H1 (cell line): ENCODE data around the gene ARHGAP10. TPM values are rescaled to one million over a fixed set of nuclear protein-coding genes. Genes with fewer than 3 reads are reported as not detected.

Experiments used
- CTCF ChIA-PET: fragments of 300-600 bp; sonication (Branson Sonifier 250); formaldehyde crosslinking; loops from one replicate; lab custom pipeline; 2021; ENCODE audit not compliant: partially characterized antibody; lab: Charles Lee
- POLR2A ChIA-PET: fragments of 300-600 bp; sonication (Branson Sonifier 250); formaldehyde crosslinking; loops from one replicate; lab custom pipeline; 2021; ENCODE audit warnings: inconsistent platforms; ENCODE audit not compliant: partially characterized antibody; lab: Charles Lee
- DNase-seq, 2 experiments: peaks; one replicate each; pipeline versions ENCODE4 v3.0.0 to v3.0.0-alpha.2; 2010 to 2022; ENCODE audit warnings: low spot score in 2 of 2, low read depth in 1 of 2, mixed read lengths in 1 of 2
- FAIRE-seq: peaks from 2 replicates; lab custom pipeline; 2011; peaks lifted over from hg19 to GRCh38; lab: Jason Lieb, UNC
- H2AFZ ChIP-seq: 2 replicates; pipeline ENCODE4 v1.8.1; 2012; ENCODE audit warnings: low read length, inconsistent platforms
- H2AK5ac ChIP-seq: 2 replicates; pipeline ENCODE4 v1.6.1; 2013; ENCODE audit warnings: low read depth, low read length
- H2BK120ac ChIP-seq: replicated peaks from 2 replicates; pipeline ENCODE3; 2013; ENCODE audit warnings: low read depth, low read length, inconsistent platforms
- H2BK12ac ChIP-seq: 2 replicates; pipeline ENCODE4 v1.6.1; 2013; ENCODE audit warnings: low read depth, low read length
- H2BK15ac ChIP-seq: 2 replicates; pipeline ENCODE4 v1.6.1; 2013; ENCODE audit warnings: low read length
- H2BK20ac ChIP-seq: 2 replicates; pipeline ENCODE4 v1.6.1; 2013; ENCODE audit warnings: low read length
- H2BK5ac ChIP-seq: 2 replicates; pipeline ENCODE4 v1.6.1; 2013; ENCODE audit warnings: low read depth, low read length
- H3K14ac ChIP-seq: 2 replicates; pipeline ENCODE4 v1.6.1; 2013; ENCODE audit warnings: inconsistent platforms; ENCODE audit not compliant: insufficient read length
- H3K18ac ChIP-seq: 2 replicates; pipeline ENCODE4 v1.6.1; 2013; ENCODE audit warnings: low read length; ENCODE audit errors: extremely low read depth
- H3K23ac ChIP-seq: 2 replicates; pipeline ENCODE4 v1.6.1; 2013; ENCODE audit warnings: inconsistent platforms; ENCODE audit not compliant: insufficient read length
- H3K23me2 ChIP-seq: 2 replicates; pipeline ENCODE4 v1.6.1; 2013; ENCODE audit warnings: low read depth, low read length
- H3K27ac ChIP-seq: 2 replicates; pipeline ENCODE4 v1.6.1; 2011; ENCODE audit warnings: low read depth, low read length, inconsistent platforms
- H3K27me3 ChIP-seq, 4 experiments: replicated peaks in 1 of 4; 1 replicate in 1 of 4; 2 replicates in 3 of 4; pipeline versions ENCODE4 v1.6.1 to v1.8.1; 2011 to 2013; ENCODE audit warnings: low read length in 3 of 4, mild to moderate bottlenecking in 3 of 4, inconsistent platforms in 2 of 4, mixed read lengths in 2 of 4, moderate library complexity in 1 of 4; ENCODE audit not compliant: control insufficient read depth in 3 of 4, insufficient read depth in 3 of 4; ENCODE audit errors: extremely low read depth in 1 of 4
- H3K36me3 ChIP-seq, 4 experiments: 2 replicates each; pipeline versions ENCODE4 v1.6.1 to v1.8.1; 2011 to 2013; ENCODE audit warnings: mild to moderate bottlenecking in 4 of 4, low read length in 3 of 4, moderate library complexity in 2 of 4, control low read depth in 1 of 4, inconsistent platforms in 1 of 4; ENCODE audit not compliant: insufficient read depth in 4 of 4, control insufficient read depth in 2 of 4
- H3K4ac ChIP-seq: replicated peaks from 2 replicates; pipeline ENCODE3; 2013; ENCODE audit warnings: low read length, low read depth, mixed read lengths, inconsistent platforms; ENCODE audit not compliant: insufficient read length
- H3K4me1 ChIP-seq, 4 experiments: replicated peaks in 1 of 4; 1 replicate in 1 of 4; 2 replicates in 3 of 4; pipeline versions ENCODE4 v1.6.1 to v1.8.1; 2011 to 2013; ENCODE audit warnings: low read length in 3 of 4, inconsistent platforms in 2 of 4, mixed read lengths in 1 of 4; ENCODE audit not compliant: insufficient read depth in 4 of 4, control insufficient read depth in 3 of 4
- H3K4me2 ChIP-seq, 2 experiments: 2 replicates each; pipeline versions ENCODE4 v1.6.1 to v1.8.1; 2011 to 2013; ENCODE audit warnings: low read depth in 2 of 2, low read length in 2 of 2, control low read depth in 1 of 2, inconsistent platforms in 1 of 2, mild to moderate bottlenecking in 1 of 2; ENCODE audit not compliant: insufficient read depth in 1 of 2
- H3K4me3 ChIP-seq, 4 experiments: fragments of 200-600, 300-600 bp in 1 of 4; sonication (generic), shearing (Covaris generic), sonication (Bioruptor Twin) in 1 of 4; 2 replicates each; pipeline versions ENCODE4 v1.5.1 to v1.8.1; 2011 to 2016; ENCODE audit warnings: low read length in 4 of 4, low read depth in 3 of 4, control low read depth in 2 of 4, inconsistent platforms in 2 of 4, mild to moderate bottlenecking in 2 of 4, mixed read lengths in 1 of 4, moderate library complexity in 1 of 4; ENCODE audit not compliant: insufficient read depth in 2 of 4; ENCODE audit errors: extremely low read depth in 1 of 4
- H3K56ac ChIP-seq: replicated peaks from 2 replicates; pipeline ENCODE3; 2013; ENCODE audit warnings: low read depth, mild to moderate bottlenecking, mixed read lengths, low read length, inconsistent platforms; ENCODE audit not compliant: insufficient read length
- H3K79me1 ChIP-seq: 2 replicates; pipeline ENCODE4 v1.6.1; 2013; ENCODE audit warnings: low read depth, low read length, control low read depth
- H3K79me2 ChIP-seq, 2 experiments: 2 replicates each; pipeline versions ENCODE4 v1.6.1 to v1.8.1; 2012 to 2013; ENCODE audit warnings: low read length in 2 of 2, mild to moderate bottlenecking in 2 of 2, inconsistent platforms in 1 of 2; ENCODE audit not compliant: insufficient read depth in 2 of 2, control insufficient read depth in 1 of 2
- H3K9ac ChIP-seq, 4 experiments: replicated peaks in 1 of 4; 1 replicate in 1 of 4; 2 replicates in 3 of 4; pipeline versions ENCODE4 v1.6.1 to v1.8.1; 2011 to 2013; ENCODE audit warnings: low read depth in 3 of 4, low read length in 3 of 4, control low read depth in 2 of 4, mild to moderate bottlenecking in 2 of 4, moderate library complexity in 2 of 4, inconsistent platforms in 1 of 4; ENCODE audit errors: extremely low read depth in 1 of 4
- H3K9me3 ChIP-seq, 2 experiments: 2 replicates each; pipeline versions ENCODE4 v1.6.1 to v1.8.1; 2012 to 2013; ENCODE audit warnings: mild to moderate bottlenecking in 2 of 2, moderate library complexity in 2 of 2, control low read depth in 1 of 2, inconsistent platforms in 1 of 2, low read depth in 1 of 2, low read length in 1 of 2, mixed read lengths in 1 of 2; ENCODE audit not compliant: insufficient read depth in 2 of 2
- H4K20me1 ChIP-seq, 2 experiments: replicated peaks in 1 of 2; 2 replicates each; pipeline versions ENCODE3 to v1.8.1; 2011 to 2013; ENCODE audit warnings: inconsistent platforms in 2 of 2, low read length in 2 of 2, mild to moderate bottlenecking in 1 of 2; ENCODE audit not compliant: insufficient read depth in 2 of 2, control insufficient read depth in 1 of 2
- H4K5ac ChIP-seq: 2 replicates; pipeline ENCODE4 v1.6.1; 2013; ENCODE audit warnings: low read length, low read depth, mixed read lengths, inconsistent platforms; ENCODE audit not compliant: insufficient read length
- H4K8ac ChIP-seq: 2 replicates; pipeline ENCODE4 v1.8.0; 2013; ENCODE audit warnings: mild to moderate bottlenecking, moderate library complexity, low read length, inconsistent platforms; ENCODE audit not compliant: insufficient read depth; ENCODE audit errors: extremely low read depth
- H4K91ac ChIP-seq: replicated peaks from 2 replicates; pipeline ENCODE3; 2013; ENCODE audit warnings: low read length, mixed read lengths, inconsistent platforms; ENCODE audit not compliant: insufficient read length
- ASH2L ChIP-seq: fragments of 200-600, 300-600 bp; sonication (generic); IDR thresholded peaks from one replicate; pipeline ENCODE4 v1.7.1; 2017; ENCODE audit warnings: low read length
- ATF2 ChIP-seq: IDR thresholded peaks from 2 replicates; pipeline ENCODE4 v1.6.1; 2012; ENCODE audit warnings: low read length, inconsistent platforms
- EP300 ChIP-seq, 2 experiments: IDR thresholded peaks; 1 replicate in 1 of 2; 2 replicates in 1 of 2; pipeline ENCODE4 v1.6.1; 2011 to 2012; ENCODE audit warnings: low read depth in 2 of 2, low read length in 2 of 2, mild to moderate bottlenecking in 2 of 2, borderline replicate concordance in 1 of 2, inconsistent platforms in 1 of 2, moderate library complexity in 1 of 2
- NRF1 ChIP-seq: IDR thresholded peaks from 2 replicates; pipeline ENCODE4 v1.6.1; 2011; ENCODE audit warnings: mild to moderate bottlenecking, low read depth, low read length, improper control_type of control experiment
- POU5F1 ChIP-seq: IDR thresholded peaks from 2 replicates; pipeline ENCODE4 v1.6.1; 2011; ENCODE audit warnings: low read depth, mild to moderate bottlenecking, low read length, moderate library complexity
- SIN3A ChIP-seq, 2 experiments: IDR thresholded peaks in 1 of 2; conservative IDR thresholded peaks in 1 of 2; 2 replicates each; pipeline ENCODE4 v1.6.1; 2011 to 2012; ENCODE audit warnings: low read length in 2 of 2, improper control_type of control experiment in 1 of 2, low read depth in 1 of 2, mild to moderate bottlenecking in 1 of 2
- WGBS, 2 experiments: shearing (Covaris generic) in 1 of 2; methylation state at CpG; one replicate each; pipeline versions ENCODE4 v1.1.6 to v1.1.7; 2013 to 2015; ENCODE audit warnings: low lambda C conversion rate in 2 of 2, mixed read lengths in 2 of 2, inconsistent platforms in 1 of 2, low coverage in 1 of 2, missing lambda C conversion rate in 1 of 2; ENCODE audit not compliant: insufficient replicate concordance in 2 of 2, insufficient coverage in 1 of 2, insufficient read length in 1 of 2; ENCODE audit errors: extremely low coverage in 1 of 2, missing lambda C conversion rate in 1 of 2; 5-methylcytosine and 5-hydroxymethylcytosine counted together
- polyA plus RNA-seq, 7 experiments: library from polyadenylated mRNA; depleted of rRNA in 3 of 7; stranded (reverse) in 5 of 7; unstranded in 2 of 7; fragments of >200 nt in 5 of 7; fragments of 200-250 nt in 2 of 7; gene quantifications; 1 replicate in 5 of 7; 2 replicates in 1 of 7; 4 replicates in 1 of 7; pipeline versions ENCODE4 v1.2.1 to v1.2.3, GENCODE V29; 2011 to 2013; ENCODE audit warnings: missing spikeins in 2 of 7, mixed read lengths in 2 of 7
- total RNA-seq: library from RNA; stranded (reverse); fragmentation: NEBNext Ultra II Directional; extraction: Animal tissue kit (Norgen Biotek cat#: 25700); gene quantifications from 2 replicates; pipeline ENCODE4 v1.2.1, GENCODE V29; 2021

Gene ARHGAP10
- total and polyA plus RNA-seq, 2 of the 8 experiments (the other 6 are each of a cell fraction or from before 2014, with no cell fraction given): 3.7 to 6.1 TPM

DNA sequence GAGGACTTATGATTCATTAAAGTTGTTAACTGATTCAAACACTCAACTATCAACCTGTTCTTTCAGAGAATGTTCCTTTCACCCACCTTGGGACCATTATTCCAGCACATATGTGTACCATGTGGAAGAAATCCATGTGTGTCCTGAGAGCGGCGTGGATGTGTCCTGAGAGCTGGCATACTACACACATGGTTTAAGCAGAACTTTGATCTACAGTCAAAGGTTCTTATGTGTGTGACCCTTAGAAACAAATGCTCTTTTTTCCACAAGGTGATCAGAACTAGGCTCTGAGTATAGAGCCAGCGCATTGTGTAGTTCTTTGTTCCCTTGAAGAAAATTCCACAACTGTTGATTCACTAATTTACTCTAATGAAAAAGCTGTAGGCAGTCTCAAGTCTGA lies 378.3 kb downstream of the ARHGAP10 start:
- no peak overlapping the region; the same call in 1 of the 2 replicates for H2BK15ac ChIP-seq
- H3K9me3 ChIP-seq: no peaks in the 10 kb centered on the region
- H2AK5ac ChIP-seq: no peak overlapping the region
- H3K4ac ChIP-seq: no peak overlapping the region
- no peaks in the 10 kb centered on the region for H3K23me2 ChIP-seq
- H3K4me3 ChIP-seq: no peak overlapping the region
- CTCF ChIA-PET: interaction anchor here (0.6 to 1.0 kb wide), 2 partner anchors 15 to 80 kb away, joined by 3 to 4 read pairs; no protein-coding TSS in a partner anchor
- no peaks in the 10 kb centered on the region for H3K79me2 ChIP-seq
- no peaks in the 10 kb centered on the region for H3K36me3 ChIP-seq
- no peaks in the 10 kb centered on the region for H4K20me1 ChIP-seq
- WGBS, 2 experiments: 92% methylated on average over 3 of the region's 3 CpGs; no CpG with 5 or more reads in 1 of the 2 experiments
- DNase-seq (no peak), FAIRE-seq (no peak)
- H3K18ac ChIP-seq: no peak overlapping the region
- H3K14ac ChIP-seq: no peak overlapping the region
- no peak overlapping the region for H2BK5ac ChIP-seq
- no peak overlapping the region; the same call in 1 of the 2 replicates for H2BK12ac ChIP-seq
- peaks cover 0 to 11% (median 1%) of the 10 kb centered on the region in 4 experiments; a peak in 3 of 7 replicates for H3K4me1 ChIP-seq
- H3K4me2 ChIP-seq: no peak overlapping the region
- H2AFZ ChIP-seq: no peak overlapping the region
- H3K23ac ChIP-seq: no peak overlapping the region
- H2BK20ac ChIP-seq: no peak overlapping the region
- no peak overlapping the region for H3K56ac ChIP-seq
- H3K27ac ChIP-seq: no peak overlapping the region
- TF ChIP-seq NRF1: no peak
- TF ChIP-seq ATF2: no peak
- no peak for TF ChIP-seq EP300 (IDR thresholded peaks at IDR 0.05; ENCODE audit: borderline replicate concordance in 1 of 2, low read depth in 2 of 2, low read length in 2 of 2)
- no peak for TF ChIP-seq POU5F1
- TF ChIP-seq SIN3A (conservative IDR thresholded peaks at IDR 0.05 in 1 of 2, IDR thresholded peaks at IDR 0.05 in 1 of 2; ENCODE audit: low read depth in 1 of 2, low read length in 2 of 2): no peak
- no peak for TF ChIP-seq ASH2L
- POLR2A ChIA-PET: no interaction called here
- no peak overlapping the region for H4K8ac ChIP-seq
- no peaks in the 10 kb centered on the region for H3K79me1 ChIP-seq
- no peak overlapping the region for H4K5ac ChIP-seq
- no peak overlapping the region for H4K91ac ChIP-seq
- H3K27me3 ChIP-seq: no peaks in the 10 kb centered on the region
- no peak overlapping the region for H2BK120ac ChIP-seq
- no peak overlapping the region for H3K9ac ChIP-seq
